ENCODE measurements around the gene S100A9. TPM values are rescaled to one million over a fixed set of nuclear protein-coding genes. Genes with fewer than 3 reads are reported as not detected.

S100A9 gene
- total RNA-seq, 1 donor from 2014 or later = not detected

- no peak overlapping the region for H3K27ac Mint-ChIP-seq (ENCODE audit: unreplicated experiment)
- no peaks in the 10 kb centered on the region for H3K36me3 Mint-ChIP-seq (ENCODE audit: low read depth)
- H3K9me3 Mint-ChIP-seq = no peaks in the 10 kb centered on the region
- H3K27me3 Mint-ChIP-seq (ENCODE audit: low read depth) = peaks cover 54% of the 10 kb centered on the region
- no peaks in the 10 kb centered on the region for H3K4me1 Mint-ChIP-seq
- no peak overlapping the region for H3K4me3 Mint-ChIP-seq
- no peak for DNase-seq (ENCODE audit: low read depth, low spot score)
- TF ChIP-seq CTCF (conservative IDR thresholded peaks at IDR 0.05) = no peak
Measured at GRCh38 chr1:153396461-153396860, 38.8 kb downstream of the S100A9 start.

- peaks cover 53% of the 10 kb centered on the region for H3K27me3 Mint-ChIP-seq (ENCODE audit: low read depth)
- no peaks in the 10 kb centered on the region for H3K36me3 Mint-ChIP-seq (ENCODE audit: low read depth)
- H3K4me3 Mint-ChIP-seq = no peak overlapping the region
- H3K4me1 Mint-ChIP-seq = no peaks in the 10 kb centered on the region
- H3K27ac Mint-ChIP-seq (ENCODE audit: unreplicated experiment) = no peak overlapping the region
- no peak for TF ChIP-seq CTCF (conservative IDR thresholded peaks at IDR 0.05)
- no peaks in the 10 kb centered on the region for H3K9me3 Mint-ChIP-seq
- DNase-seq (ENCODE audit: low read depth, low spot score) = no peak
Measured at GRCh38 chr1:153397051-153397923, 39.6 kb downstream of the S100A9 start.

GRCh38 chr1:153397924-153398651 is 40.4 kb downstream of the S100A9 start:
- no peak overlapping the region for H3K4me3 Mint-ChIP-seq
- H3K27ac Mint-ChIP-seq (ENCODE audit: unreplicated experiment) = no peak overlapping the region
- H3K36me3 Mint-ChIP-seq (ENCODE audit: low read depth) = no peaks in the 10 kb centered on the region
- no peak for DNase-seq (ENCODE audit: low read depth, low spot score)
- no peak for TF ChIP-seq CTCF (conservative IDR thresholded peaks at IDR 0.05)
- peaks cover 52% of the 10 kb centered on the region for H3K27me3 Mint-ChIP-seq (ENCODE audit: low read depth)
- no peaks in the 10 kb centered on the region for H3K9me3 Mint-ChIP-seq
- H3K4me1 Mint-ChIP-seq = no peaks in the 10 kb centered on the region

- no peak overlapping the region for H3K4me3 Mint-ChIP-seq
Measured at GRCh38 chr1:153399401-153400055, 41.9 kb downstream of the S100A9 start.

More at GRCh38 chr1:153399401-153400055, 41.9 kb downstream of the S100A9 start:
- TF ChIP-seq CTCF (conservative IDR thresholded peaks at IDR 0.05) = no peak
- DNase-seq (ENCODE audit: low read depth, low spot score) = no peak
- H3K4me1 Mint-ChIP-seq = no peaks in the 10 kb centered on the region
- peaks cover 55% of the 10 kb centered on the region for H3K27me3 Mint-ChIP-seq (ENCODE audit: low read depth)
- H3K9me3 Mint-ChIP-seq = peaks cover under 1% of the 10 kb centered on the region
- H3K36me3 Mint-ChIP-seq (ENCODE audit: low read depth) = no peaks in the 10 kb centered on the region
- no peak overlapping the region for H3K27ac Mint-ChIP-seq (ENCODE audit: unreplicated experiment)
